Measurements from ENCODE around the gene CCDC141. TPM values are rescaled to one million over a fixed set of nuclear protein-coding genes. Genes with fewer than 3 reads are reported as not detected.

The CCDC141 gene
- polyA plus RNA-seq (0.27 and 0.34 TPM in 2 replicates), polyA minus RNA-seq (0.46 and 0.73 TPM in 2 replicates)

- H3K79me2 ChIP-seq (replicated peaks; ENCODE audit: insufficient read depth, low read length) = no peaks in the 10 kb centered on the region
- no peaks in the 10 kb centered on the region for H3K9me3 ChIP-seq (ENCODE audit: low read length)
- no peak within 1 kb of the TSS for H3K4me2 ChIP-seq (ENCODE audit: low read length)
- H4K20me1 ChIP-seq (ENCODE audit: insufficient read depth) = no peaks in the 10 kb centered on the region
- H3F3A ChIP-seq (ENCODE audit: insufficient read depth, low read length, poor library complexity, severe bottlenecking) = no peaks in the 10 kb centered on the region
- H3K27ac ChIP-seq (ENCODE audit: low read length) = no peak within 1 kb of the TSS
- no peak within 1 kb of the TSS for H3K9ac ChIP-seq (ENCODE audit: low read length)
- no peaks in the 10 kb centered on the region for H3K9me2 ChIP-seq (ENCODE audit: insufficient read depth, low read length)
- H2AFZ ChIP-seq (ENCODE audit: low read depth, low read length) = no peak within 1 kb of the TSS
- H3K36me3 ChIP-seq (ENCODE audit: insufficient read depth, low read length) = no peaks in the 10 kb centered on the region
- no peak for TF ChIP-seq EP300 (conservative IDR thresholded peaks at IDR 0.05; ENCODE audit: poor library complexity, severe bottlenecking)
- TF ChIP-seq TAF1 (IDR thresholded peaks at IDR 0.05; ENCODE audit: low read depth) = no peak
- TF ChIP-seq RAD21 (conservative IDR thresholded peaks at IDR 0.05) = no peak
- no peak for TF ChIP-seq REST (IDR thresholded peaks at IDR 0.05; ENCODE audit: borderline replicate concordance)
- no peak for TF ChIP-seq CTCF (IDR thresholded peaks at IDR 0.05; ENCODE audit: poor library complexity, severe bottlenecking)
- TF ChIP-seq POLR2AphosphoS5 (IDR thresholded peaks at IDR 0.05) = no peak
- TF ChIP-seq SMC3 (conservative IDR thresholded peaks at IDR 0.05; ENCODE audit: poor library complexity) = no peak
- no peak for TF ChIP-seq EZH2 (IDR thresholded peaks at IDR 0.05; ENCODE audit: borderline replicate concordance, insufficient read depth, low read length, poor library complexity, severe bottlenecking)
- no peak for TF ChIP-seq MXI1 (conservative IDR thresholded peaks at IDR 0.05; ENCODE audit: poor library complexity, severe bottlenecking)
- no peaks in the 10 kb centered on the region for H3K27me3 ChIP-seq (ENCODE audit: insufficient read depth, low read depth, low read length)
- no peak within 1 kb of the TSS for H3K4me3 ChIP-seq (ENCODE audit: low read length)
Measured at GRCh38 chr2:179049546-179050311, at the start of gene CCDC141. Gene CCDC141 (minus strand): TSS chr2:179050137. CDS start chr2:179049941, 196 bp downstream.

DNA sequence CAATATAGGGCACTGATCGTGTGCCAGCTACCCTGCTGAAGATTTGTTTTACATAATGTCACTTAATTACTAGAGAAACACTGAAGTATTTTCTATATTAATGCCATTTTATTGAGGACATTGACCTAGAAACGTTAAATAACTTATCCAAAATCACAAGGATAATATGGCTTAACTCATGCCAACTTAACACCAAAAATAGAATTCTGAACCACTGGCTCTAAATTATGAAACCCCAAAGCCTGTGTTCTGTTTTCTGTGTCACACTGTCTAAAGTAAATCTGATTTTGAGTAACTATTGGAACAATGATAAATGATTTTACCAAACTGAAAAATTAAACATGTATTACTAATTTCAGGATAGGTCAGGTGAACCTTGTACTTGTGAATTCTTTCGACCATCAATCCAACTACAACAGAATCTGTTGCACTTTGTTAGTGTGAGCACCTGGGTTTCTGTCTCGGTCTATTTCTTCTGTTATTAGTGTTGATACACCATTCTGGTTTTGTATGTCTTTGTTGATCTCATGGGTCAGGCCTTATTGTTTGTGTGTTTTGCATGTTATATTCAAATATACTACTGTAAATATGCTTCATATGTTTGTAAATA, 48.2 kb upstream of the CCDC141 start:
- Histone ChIP-seq H4K20me1 (ENCODE audit: insufficient read depth) (no peaks in the 10 kb centered on the region), H3K27me3 (ENCODE audit: insufficient read depth, low read depth, low read length) (no peaks in the 10 kb centered on the region), H3K9me3 (ENCODE audit: low read length) (no peaks in the 10 kb centered on the region), H2AFZ (ENCODE audit: low read depth, low read length) (no peak overlapping the region), H3F3A (ENCODE audit: insufficient read depth, low read length, poor library complexity, severe bottlenecking) (no peaks in the 10 kb centered on the region), H3K27ac (ENCODE audit: low read length) (no peak overlapping the region), H3K36me3 (ENCODE audit: insufficient read depth, low read length) (no peaks in the 10 kb centered on the region), H3K9ac (ENCODE audit: low read length) (no peak overlapping the region), H3K4me3 (ENCODE audit: low read length) (no peak overlapping the region), H3K4me2 (ENCODE audit: low read length) (no peak overlapping the region), H3K9me2 (ENCODE audit: insufficient read depth, low read length) (no peaks in the 10 kb centered on the region), H3K79me2 (replicated peaks; ENCODE audit: insufficient read depth, low read length) (no peaks in the 10 kb centered on the region)
- TF ChIP-seq MXI1 (conservative IDR thresholded peaks at IDR 0.05; ENCODE audit: poor library complexity, severe bottlenecking) (no peak), EZH2 (IDR thresholded peaks at IDR 0.05; ENCODE audit: borderline replicate concordance, insufficient read depth, low read length, poor library complexity, severe bottlenecking) (no peak), REST (IDR thresholded peaks at IDR 0.05; ENCODE audit: borderline replicate concordance) (no peak), RAD21 (conservative IDR thresholded peaks at IDR 0.05) (no peak), TAF1 (IDR thresholded peaks at IDR 0.05; ENCODE audit: low read depth) (no peak), SMC3 (conservative IDR thresholded peaks at IDR 0.05; ENCODE audit: poor library complexity) (no peak), POLR2AphosphoS5 (IDR thresholded peaks at IDR 0.05) (no peak), CTCF (IDR thresholded peaks at IDR 0.05; ENCODE audit: poor library complexity, severe bottlenecking) (no peak), EP300 (conservative IDR thresholded peaks at IDR 0.05; ENCODE audit: poor library complexity, severe bottlenecking) (no peak)

All from neural cell (in vitro differentiated cells).